ENCODE data around the gene TEAD4.

TEAD4 gene

DNA sequence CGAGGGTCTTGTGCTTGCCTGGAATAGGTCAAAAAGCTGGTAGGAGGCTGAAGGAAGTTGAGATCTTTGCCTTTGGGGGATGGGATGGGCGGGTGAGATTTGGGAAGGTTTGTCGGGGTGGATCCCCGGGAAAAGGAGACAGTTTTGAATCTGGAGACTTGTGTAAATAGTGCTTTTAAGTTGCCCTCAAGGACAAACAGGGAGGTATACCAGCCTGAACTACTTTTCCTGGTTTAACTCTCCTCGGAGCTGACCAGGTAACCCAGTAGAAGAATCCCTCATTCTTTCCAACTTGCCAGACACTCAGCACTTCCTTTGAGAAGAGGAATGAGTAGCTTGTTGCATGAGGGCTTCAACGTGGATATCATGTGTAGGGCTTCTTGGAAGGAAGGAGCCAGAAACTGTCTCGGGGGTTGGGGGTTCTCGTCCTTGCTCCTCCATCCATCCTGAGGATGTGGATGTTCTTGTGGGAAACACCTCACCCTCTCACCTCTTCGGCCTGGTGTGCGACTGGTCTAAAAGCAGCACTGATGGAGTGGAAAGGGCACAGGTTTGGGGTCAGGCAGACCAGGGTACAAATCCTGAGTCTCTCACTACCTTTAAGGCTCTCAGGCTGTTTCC, 1.9 kb downstream of the TEAD4 start:
- DNase-seq: no peak

DNA sequence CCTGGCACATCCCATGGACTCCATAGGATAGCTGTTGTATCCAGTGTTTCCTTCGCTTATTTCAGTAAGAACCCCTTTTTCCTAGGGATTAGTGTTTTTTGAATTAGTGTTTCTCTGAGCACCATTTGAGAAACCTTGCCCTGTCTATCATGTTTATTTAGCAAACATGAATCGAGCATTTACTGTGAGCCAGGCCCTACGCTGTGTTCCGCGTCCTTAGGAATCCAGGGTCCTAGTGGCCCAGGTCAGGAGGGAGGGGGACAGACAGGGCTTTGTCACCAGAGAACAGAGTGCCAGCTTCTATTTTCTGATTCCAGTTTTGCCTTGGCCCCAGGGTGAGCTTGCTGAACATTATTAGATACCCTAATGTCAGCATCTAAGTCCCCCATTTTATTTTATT, 2.5 kb downstream of the TEAD4 start:
- DNase-seq: no peak

DNA sequence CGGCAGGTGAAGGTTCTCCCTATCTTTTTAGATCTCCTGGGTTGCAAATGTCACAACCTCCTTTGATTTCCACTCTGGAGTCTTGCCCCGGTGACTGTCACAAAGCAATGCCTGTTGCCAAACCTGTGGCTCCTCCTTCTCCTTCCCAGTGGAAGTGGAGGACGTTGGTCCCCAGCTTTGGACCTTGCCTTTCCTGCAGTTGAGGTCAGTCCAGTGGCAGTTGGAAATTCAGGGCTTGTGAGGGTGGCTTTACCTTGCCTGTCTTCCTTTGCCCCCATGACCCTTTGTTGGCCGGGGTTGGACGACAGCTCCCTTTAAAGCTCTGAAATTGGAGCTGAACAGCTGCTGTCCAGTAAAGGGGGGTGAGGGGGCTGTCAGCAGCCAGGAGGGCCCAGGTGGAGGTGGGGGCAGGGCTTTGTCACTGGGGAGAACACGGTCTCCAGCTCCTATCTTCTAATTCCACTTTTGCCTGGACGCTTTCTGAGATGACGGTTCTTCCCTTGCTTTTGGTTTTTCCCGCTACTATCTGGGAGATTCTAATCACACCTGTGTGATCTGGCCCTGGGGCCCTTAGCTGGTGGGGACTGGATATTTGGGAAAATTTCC, 4.1 kb downstream of the TEAD4 start:
- no peak for DNase-seq

DNA sequence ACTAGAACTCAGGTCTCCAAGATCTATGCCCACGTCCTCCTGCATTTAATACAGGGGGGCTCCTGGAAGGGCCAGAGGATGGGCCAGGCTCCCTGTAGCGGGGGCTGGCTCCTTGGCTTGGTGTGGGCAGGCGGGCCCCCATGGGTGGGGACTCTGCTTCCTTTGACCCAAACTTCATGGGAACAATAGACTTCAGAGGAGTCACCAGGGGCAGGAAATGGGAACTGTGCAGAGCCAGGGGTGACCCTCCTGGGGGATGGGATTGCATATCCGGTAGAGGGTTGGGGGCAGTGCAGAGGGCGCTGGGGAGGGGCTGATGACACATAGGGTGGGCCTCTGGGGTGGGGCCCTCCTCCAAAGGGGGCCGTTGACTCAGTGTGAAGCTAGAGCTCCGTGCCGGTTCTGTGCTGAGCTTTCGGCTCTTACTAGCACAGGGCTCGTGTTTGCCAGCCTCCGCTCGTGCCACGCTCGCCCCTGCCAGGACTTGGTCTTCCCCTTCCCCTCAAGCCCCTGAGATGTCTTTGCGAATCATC, 4.6 kb downstream of the TEAD4 start:
- DNase-seq: no peak

DNA sequence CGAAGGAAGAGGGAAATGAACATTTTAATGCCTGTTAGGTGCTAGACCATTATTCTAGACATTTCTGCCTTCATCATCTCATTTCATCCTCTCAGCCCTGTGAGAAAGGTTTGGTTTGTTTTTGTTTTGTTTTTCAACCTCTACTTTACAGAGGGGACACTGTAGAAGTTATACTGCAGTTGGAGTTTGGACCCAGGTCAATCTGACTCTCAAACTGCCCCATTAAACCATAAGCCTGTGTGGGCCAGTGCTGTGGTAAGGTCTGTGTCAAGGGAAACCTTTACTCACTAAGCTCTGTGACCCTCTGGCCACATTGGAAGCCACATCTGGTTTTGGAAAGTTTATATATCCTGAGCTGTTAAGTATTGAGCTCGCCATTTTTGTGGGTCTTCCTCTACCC, 8.5 kb downstream of the TEAD4 start:
- DNase-seq: no peak

DNA sequence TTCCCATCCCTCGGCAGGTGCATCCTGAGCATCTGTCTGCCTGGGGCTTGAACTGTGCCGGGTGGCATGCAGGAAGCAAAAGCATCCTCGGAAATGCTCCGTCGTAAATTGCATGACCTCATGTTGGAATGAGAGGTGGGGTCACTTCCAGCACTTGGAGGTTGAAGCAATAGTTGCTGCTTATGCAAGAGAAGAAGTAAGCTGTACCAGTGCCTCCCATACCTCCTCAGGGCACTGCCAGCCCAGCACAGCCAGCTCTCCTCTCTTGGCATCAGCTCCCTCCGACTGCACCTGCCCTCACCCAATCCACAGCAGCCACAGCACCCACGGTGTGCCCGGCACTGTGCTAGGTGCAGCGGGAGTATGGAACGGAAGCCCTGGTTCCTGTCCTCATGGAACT, 11.5 kb downstream of the TEAD4 start:
- no peak for DNase-seq

DNA sequence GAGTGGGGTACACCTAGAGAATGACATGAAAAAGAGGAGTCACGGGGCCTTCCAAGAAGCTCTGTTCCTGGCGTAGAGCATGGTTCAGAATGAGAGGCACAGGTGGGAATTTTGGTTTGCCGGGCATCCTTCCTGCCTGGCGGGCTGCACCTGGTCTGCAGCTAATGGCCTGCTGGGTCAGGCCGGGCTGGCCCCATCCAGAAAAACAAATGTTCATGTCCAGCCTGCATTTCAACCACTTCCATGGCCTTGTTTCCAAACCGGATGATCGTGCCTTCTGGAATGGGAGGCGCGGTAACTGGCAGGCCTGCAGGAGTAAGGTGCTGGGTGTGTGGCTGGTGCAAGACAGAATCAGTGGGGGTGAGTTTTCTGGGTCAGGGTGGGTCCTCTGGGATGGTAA, 14.4 kb downstream of the TEAD4 start:
- DNase-seq: no peak

DNA sequence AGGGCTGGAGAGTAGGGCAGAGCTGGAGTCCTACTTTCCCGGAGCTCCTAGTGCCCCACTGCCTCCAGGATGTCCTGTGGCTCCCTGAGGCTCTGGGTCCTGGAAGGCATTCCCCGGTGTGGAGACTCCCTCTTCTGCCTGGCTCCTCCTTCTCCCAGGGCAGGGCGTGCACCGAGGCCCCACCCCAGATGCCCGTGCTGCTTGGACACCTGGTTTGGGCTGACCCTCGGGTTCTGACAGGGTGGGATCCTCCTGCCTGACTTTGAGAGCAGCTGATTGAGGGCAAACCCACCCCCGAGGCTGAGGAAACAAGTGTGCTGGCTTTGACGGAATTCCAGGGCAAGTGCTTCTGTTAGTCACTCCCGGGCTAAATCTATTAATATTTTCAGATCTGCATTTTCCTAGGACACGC, 15.4 kb downstream of the TEAD4 start:
- DNase-seq: no peak

DNA sequence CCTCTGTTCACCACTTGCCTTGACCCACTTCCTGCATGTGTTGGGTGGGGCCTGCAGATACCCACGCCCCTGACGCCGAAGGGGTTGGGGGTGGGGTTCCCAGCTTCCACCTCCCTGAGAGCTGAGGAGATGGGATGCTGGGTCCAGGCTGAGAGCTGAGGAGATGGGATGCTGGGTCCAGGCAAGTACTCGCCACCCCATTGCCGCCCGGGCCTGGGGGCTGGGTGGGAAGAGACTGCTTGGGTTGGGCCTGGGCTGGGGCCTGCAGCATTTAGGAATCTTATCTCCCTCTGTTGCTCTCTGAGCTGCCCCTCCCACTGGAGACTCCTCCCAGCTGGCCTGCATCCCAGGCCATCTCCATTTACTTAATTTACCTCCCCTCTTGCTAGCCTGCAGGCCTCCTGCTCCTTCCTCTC, 17.4 kb downstream of the TEAD4 start:
- DNase-seq: no peak

DNA sequence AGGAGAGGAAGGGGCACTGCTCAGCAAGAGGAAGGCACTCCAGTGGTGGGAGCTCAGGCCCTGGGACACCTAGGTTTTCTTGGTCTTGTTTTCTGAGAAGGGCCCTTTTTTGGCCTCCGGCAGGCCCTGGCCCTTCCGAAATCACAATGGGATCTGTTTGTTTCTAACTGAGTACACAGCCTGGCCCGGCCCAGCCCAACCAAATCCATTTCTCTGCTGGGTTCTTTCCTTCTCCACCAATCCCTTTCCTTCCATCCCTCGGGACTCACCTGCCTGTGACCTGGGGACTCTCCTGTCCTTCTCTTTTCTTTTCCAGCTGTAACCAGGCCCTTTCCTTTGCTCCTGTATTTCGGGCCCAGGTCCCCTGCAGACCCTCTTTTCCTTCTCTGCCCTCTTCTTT, 18.6 kb downstream of the TEAD4 start:
- DNase-seq: no peak

DNA sequence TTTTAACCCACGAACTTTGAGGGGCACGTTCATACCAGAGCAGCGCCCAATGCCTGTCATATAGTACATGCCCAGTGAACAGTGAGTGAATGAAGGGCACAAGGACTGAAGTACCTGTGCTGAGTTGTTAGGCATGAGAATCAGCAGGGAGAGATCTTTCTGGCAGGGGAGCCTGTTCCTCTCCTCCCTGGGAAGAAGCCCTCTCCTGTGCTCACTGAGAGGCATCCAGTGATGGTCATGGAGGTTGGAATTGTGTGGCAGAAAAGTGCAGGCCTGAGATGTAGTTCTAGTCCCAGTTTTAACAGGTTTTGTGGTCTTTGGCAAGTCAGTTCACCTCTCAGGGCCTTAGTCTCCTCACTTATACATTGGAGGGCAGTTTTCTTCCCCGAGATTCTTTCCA, 20.6 kb downstream of the TEAD4 start:
- no peak for DNase-seq

DNA sequence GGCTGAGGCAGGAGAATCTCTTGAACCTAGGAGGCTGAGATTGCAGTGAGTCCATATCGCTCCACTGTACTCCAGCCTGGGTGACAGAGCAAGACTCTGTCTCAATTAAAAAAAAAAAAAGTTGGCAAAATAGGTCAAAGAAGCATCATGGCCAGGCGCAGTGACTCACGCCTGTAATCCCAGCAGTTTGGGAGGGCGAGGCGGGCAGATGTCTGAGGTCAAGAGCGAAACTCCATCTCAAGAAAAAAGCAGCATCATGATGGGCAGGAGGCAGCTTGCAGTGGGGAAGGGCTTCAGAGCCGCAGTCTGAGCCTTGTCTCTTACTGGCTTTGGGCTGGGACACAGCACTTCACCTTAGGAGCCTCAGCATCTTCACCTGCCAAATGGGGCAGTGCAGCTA, 21.4 kb downstream of the TEAD4 start:
- no peak for DNase-seq

DNA sequence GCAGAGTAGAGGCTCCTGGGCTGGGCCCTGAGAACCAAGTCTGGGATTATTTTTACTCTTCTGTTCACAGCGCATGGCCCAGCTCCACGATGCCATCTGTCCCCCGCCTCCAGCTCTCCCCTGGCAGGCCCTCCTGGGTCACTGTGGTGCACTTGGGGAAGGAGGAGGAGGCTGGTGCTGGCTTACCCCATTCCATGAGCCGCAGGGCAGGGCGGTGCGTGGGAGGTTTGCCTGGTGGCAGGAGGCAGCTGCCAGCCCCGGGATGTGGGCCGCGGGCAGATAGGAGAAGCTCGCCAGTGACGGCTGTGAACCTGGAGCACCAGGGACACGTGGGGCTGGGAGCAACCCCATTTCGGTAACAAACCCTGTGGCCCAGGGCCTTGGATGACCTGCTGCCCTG, 23.2 kb downstream of the TEAD4 start:
- no peak for DNase-seq

DNA sequence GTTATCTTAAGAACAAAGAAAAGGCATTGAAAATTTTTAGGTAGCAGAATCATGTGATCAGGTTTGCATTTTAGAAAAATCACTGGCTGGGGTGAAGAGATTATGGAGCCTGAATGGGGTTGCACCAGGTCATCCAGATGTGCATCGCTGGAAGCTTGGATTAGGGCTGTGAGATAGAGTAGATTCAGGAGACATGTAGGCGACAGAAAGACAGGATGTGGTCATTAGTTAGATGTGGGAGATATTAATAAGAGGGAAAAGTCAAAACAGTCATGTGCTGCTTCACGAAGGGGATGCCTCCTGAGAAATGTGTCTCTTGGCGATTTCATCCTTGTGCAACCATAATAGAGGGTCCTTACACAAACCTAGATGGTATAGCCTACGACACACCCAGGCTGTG, 25.1 kb downstream of the TEAD4 start:
- DNase-seq: no peak

DNA sequence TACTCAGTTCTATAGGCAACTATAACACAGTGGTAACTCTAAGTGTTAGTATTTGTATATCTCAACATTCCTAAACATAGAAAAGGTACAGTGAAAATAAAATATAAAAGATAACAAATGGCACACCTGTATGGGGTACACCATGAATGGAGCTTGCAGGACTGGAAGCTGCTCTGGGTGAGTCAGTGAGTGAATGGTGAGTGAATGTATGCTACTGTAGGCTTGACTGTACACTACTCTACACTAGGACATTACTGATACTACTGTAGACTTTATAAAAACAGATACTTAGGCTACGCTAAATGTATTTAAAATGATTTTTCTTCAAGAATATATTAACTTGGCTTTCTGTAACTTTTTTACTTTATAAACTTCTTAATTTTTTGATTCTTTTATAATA, 25.5 kb downstream of the TEAD4 start:
- no peak for DNase-seq

DNA sequence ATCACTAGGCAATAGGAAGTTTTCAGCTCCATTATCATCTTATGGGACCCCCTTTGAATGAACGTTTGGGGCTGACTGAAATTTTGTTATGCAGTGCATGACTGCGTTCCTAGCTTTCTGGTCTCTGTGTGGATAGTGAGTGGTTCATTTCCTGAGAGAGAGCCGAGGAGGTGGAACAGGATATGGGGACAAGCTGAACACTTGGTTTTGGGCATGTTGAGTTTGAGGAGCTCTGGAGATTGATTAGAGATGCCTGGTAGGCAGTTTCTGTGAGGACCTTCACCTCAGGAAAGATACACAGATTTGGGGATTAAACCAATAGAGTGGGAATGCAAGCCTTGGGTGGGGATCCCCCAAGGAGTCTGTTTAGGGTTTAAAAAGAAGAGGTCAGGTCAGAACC, 27.7 kb downstream of the TEAD4 start:
- DNase-seq: no peak

DNA sequence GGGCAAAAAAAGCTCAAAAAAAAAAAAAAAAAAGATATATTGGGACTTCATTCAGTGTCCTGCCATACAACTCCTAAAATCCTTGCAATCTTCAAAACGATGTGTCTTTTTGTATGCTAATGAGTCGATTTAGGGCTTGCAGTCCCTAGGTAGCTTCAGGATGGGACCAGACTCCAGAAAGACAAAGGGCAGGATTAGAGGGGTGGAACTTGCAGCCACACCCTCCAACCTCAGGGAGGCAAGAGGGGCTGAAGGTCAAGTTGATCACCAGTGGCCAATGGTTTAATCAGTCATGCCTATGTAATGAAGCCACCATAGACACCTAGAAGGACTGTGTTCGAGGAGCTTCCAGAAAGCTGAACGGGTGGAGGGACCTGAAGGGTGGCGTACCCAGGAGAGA, 29.3 kb downstream of the TEAD4 start:
- no peak for DNase-seq

DNA sequence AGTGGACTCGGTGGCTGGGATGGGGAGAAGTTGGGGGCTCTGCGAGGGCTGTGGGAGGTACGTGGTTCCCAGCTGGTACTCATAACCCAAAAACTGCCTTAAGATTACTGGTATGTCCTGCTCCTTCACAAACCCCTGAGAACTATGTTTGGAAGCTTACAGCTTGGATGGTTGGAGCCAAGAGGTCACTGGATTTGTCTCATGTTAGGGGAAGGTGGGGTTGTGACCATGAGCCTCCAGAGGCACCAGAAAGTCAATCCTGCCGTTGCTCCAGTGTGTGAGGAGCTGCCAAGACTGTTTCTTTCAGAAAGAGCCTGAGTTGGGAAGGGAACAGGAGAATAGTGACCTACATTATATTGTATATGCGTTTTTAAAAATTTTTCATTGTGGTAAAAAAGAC, 33.5 kb downstream of the TEAD4 start:
- no peak for DNase-seq

DNA sequence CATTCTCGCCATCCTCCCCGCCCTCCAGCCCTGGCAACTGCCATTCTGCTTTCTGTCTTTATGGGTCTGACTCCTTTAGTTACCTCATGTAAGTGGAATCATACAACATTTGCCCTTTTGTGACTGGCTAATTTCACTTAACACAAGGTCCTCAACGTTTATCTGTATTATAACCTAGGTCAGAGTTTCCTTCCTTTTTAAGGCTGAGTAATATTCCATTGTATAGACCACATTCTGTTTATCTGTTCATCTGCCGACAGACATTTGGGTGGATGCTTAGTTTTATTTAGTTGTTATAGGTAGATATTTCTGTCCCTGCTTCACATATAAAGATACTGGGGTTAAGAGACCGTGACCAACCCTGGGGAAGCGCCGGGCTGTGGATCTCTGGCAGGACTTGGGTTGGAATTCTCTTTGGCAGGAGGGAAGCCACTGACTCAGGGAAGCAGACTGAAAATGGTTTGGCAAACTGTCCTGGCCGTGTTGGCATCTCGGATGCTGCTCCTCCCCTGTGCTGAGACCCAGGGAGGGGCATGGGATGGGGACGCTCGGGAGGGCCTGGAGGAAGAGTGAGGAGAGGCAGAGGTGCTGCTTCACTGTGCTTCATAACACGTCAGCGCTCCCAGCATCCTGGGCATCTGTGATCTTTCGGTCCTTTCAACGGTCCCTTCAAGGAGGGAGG, 38.9 kb downstream of the TEAD4 start:
- no peak for DNase-seq

DNA sequence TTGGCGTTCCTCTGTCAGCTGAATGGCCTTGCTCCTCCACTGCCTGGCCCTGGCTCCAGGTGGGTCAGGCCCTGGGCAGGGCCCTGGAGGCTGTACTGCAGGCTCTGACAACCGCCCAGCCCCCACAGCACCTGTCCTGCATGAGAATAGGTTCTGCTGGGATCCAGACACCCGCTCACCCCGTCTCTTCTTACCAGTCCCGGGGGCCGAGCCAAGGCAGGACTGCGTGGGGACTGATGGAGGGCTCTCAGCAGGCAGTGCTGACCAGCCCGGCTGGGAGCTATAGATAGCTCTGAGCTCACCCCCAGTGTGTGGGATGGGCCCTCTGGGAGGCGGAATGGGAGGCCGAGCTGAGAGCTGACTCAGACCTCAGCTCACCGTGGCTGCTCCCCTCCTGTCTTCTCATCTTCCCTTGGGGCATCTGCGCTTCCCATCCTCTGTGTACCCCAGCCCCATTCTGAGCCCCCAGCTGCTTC, 39.6 kb downstream of the TEAD4 start:
- DNase-seq: no peak

DNA sequence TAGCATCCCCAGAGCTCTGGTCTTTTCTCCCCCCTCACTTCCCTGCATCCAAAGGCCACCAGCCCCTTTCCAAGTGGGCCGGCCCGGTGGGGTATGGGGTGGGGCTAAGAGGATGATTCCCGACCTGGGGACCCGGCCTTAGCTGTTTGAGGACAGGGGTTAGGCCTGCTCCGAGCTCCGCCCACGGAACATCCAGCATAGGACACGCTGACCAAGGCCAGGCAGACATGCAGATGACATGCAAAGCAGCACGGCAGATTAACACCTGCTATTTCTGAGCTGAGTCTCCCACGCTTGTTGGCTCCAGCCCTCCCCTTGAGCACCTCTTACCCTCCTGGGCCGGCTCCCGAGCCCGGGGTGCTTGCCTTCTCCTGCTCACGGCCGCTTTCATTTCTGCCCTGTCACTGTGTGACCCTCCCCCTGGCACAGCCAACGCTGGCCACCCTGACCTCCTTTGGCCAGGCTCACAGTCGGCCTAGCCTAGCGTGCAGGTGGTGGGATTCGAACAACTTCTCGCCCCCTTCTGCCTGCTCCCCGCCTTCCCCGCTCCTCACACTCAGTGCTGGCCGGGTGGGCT, 40.2 kb downstream of the TEAD4 start:
- no peak for DNase-seq

DNA sequence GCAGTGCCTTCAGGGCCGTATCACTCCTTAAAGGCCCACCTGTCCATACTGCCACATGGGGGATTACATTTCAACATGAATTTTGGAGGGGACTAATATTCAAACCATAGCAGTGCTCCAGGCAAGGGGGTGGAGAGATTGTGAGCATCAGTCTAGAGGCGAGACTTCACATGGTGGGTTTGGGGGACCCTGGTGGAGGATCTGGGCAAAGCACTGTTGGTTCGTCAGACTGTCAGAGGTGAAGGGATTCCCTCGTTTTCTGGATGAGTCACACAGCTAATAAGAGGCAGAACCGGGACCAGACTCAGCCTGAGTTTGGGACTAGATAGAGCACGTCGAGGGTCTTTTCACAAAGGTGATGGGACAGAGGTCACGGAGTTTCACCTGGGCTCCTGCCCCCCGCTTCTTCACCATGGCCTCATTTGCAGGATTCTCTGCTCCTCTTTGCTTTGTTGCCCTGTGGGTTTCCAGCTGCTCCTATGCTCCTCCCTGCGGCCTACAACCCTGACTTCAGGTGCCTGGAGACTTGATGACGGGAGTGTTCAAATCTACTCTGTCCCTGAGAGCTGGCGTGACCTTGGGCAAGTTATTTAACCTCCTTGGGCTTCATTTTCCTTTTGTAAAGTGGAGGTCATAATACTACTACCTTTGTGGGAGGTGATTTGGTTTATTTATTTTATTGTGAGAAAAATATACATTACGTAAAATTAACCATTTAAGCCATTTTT, 41.5 kb downstream of the TEAD4 start:
- no peak for DNase-seq

DNA sequence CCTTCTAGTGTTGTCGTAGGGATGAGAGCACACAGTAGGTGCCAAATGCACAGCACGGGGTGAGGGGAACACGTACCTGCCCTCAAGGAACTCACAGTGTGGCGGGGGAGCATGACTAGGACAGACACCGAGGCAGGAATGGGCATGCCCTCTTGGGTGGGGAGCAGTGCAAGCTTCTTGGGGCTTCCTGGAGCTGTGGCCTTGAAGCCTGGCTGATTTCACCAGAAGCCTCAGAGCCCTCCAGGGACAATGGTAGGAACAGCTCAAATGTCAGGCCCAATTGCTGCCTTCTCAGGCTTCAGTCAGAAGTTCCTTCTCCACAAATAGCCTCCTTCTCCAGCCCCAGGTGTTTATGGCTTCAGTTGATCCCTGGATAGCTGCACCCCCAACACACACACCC, 43.4 kb downstream of the TEAD4 start:
- DNase-seq: no peak

All from activated effector memory CD4-positive, alpha-beta T cell treated with Interleukin-2 at 50 U/mL for 16 hours (primary cell).